H1 (cell line): ENCODE measurements around the gene TRAPPC11. TPM values are rescaled to one million over a fixed set of nuclear protein-coding genes. Genes with fewer than 3 reads are reported as not detected.

Experiments
- CTCF ChIA-PET: fragments of 300-600 bp; sonication (Branson Sonifier 250); formaldehyde crosslinking; loops from one replicate; lab custom pipeline; 2021; ENCODE audit not compliant: partially characterized antibody; lab: Charles Lee
- POLR2A ChIA-PET: fragments of 300-600 bp; sonication (Branson Sonifier 250); formaldehyde crosslinking; loops from one replicate; lab custom pipeline; 2021; ENCODE audit warnings: inconsistent platforms; ENCODE audit not compliant: partially characterized antibody; lab: Charles Lee
- DNase-seq, 2 experiments: peaks; one replicate each; pipeline versions ENCODE4 v3.0.0 to v3.0.0-alpha.2; 2010 to 2022; ENCODE audit warnings: low spot score in 2 of 2, low read depth in 1 of 2, mixed read lengths in 1 of 2
- FAIRE-seq: peaks from 2 replicates; lab custom pipeline; 2011; peaks lifted over from hg19 to GRCh38; lab: Jason Lieb, UNC
- H2AFZ ChIP-seq: 2 replicates; pipeline ENCODE4 v1.8.1; 2012; ENCODE audit warnings: low read length, inconsistent platforms
- H2AK5ac ChIP-seq: 2 replicates; pipeline ENCODE4 v1.6.1; 2013; ENCODE audit warnings: low read depth, low read length
- H2BK120ac ChIP-seq: replicated peaks from 2 replicates; pipeline ENCODE3; 2013; ENCODE audit warnings: low read depth, low read length, inconsistent platforms
- H2BK12ac ChIP-seq: 2 replicates; pipeline ENCODE4 v1.6.1; 2013; ENCODE audit warnings: low read depth, low read length
- H2BK15ac ChIP-seq: 2 replicates; pipeline ENCODE4 v1.6.1; 2013; ENCODE audit warnings: low read length
- H2BK20ac ChIP-seq: 2 replicates; pipeline ENCODE4 v1.6.1; 2013; ENCODE audit warnings: low read length
- H2BK5ac ChIP-seq: 2 replicates; pipeline ENCODE4 v1.6.1; 2013; ENCODE audit warnings: low read depth, low read length
- H3K14ac ChIP-seq: 2 replicates; pipeline ENCODE4 v1.6.1; 2013; ENCODE audit warnings: inconsistent platforms; ENCODE audit not compliant: insufficient read length
- H3K18ac ChIP-seq: 2 replicates; pipeline ENCODE4 v1.6.1; 2013; ENCODE audit warnings: low read length; ENCODE audit errors: extremely low read depth
- H3K23ac ChIP-seq: 2 replicates; pipeline ENCODE4 v1.6.1; 2013; ENCODE audit warnings: inconsistent platforms; ENCODE audit not compliant: insufficient read length
- H3K23me2 ChIP-seq: 2 replicates; pipeline ENCODE4 v1.6.1; 2013; ENCODE audit warnings: low read depth, low read length
- H3K27ac ChIP-seq: 2 replicates; pipeline ENCODE4 v1.6.1; 2011; ENCODE audit warnings: low read depth, low read length, inconsistent platforms
- H3K27me3 ChIP-seq, 4 experiments: replicated peaks in 1 of 4; 1 replicate in 1 of 4; 2 replicates in 3 of 4; pipeline versions ENCODE4 v1.6.1 to v1.8.1; 2011 to 2013; ENCODE audit warnings: low read length in 3 of 4, mild to moderate bottlenecking in 3 of 4, inconsistent platforms in 2 of 4, mixed read lengths in 2 of 4, moderate library complexity in 1 of 4; ENCODE audit not compliant: control insufficient read depth in 3 of 4, insufficient read depth in 3 of 4; ENCODE audit errors: extremely low read depth in 1 of 4
- H3K36me3 ChIP-seq, 4 experiments: 2 replicates each; pipeline versions ENCODE4 v1.6.1 to v1.8.1; 2011 to 2013; ENCODE audit warnings: mild to moderate bottlenecking in 4 of 4, low read length in 3 of 4, moderate library complexity in 2 of 4, control low read depth in 1 of 4, inconsistent platforms in 1 of 4; ENCODE audit not compliant: insufficient read depth in 4 of 4, control insufficient read depth in 2 of 4
- H3K4ac ChIP-seq: replicated peaks from 2 replicates; pipeline ENCODE3; 2013; ENCODE audit warnings: low read length, low read depth, mixed read lengths, inconsistent platforms; ENCODE audit not compliant: insufficient read length
- H3K4me1 ChIP-seq, 4 experiments: replicated peaks in 1 of 4; 1 replicate in 1 of 4; 2 replicates in 3 of 4; pipeline versions ENCODE4 v1.6.1 to v1.8.1; 2011 to 2013; ENCODE audit warnings: low read length in 3 of 4, inconsistent platforms in 2 of 4, mixed read lengths in 1 of 4; ENCODE audit not compliant: insufficient read depth in 4 of 4, control insufficient read depth in 3 of 4
- H3K4me2 ChIP-seq, 2 experiments: 2 replicates each; pipeline versions ENCODE4 v1.6.1 to v1.8.1; 2011 to 2013; ENCODE audit warnings: low read depth in 2 of 2, low read length in 2 of 2, control low read depth in 1 of 2, inconsistent platforms in 1 of 2, mild to moderate bottlenecking in 1 of 2; ENCODE audit not compliant: insufficient read depth in 1 of 2
- H3K4me3 ChIP-seq, 4 experiments: fragments of 200-600, 300-600 bp in 1 of 4; sonication (generic), shearing (Covaris generic), sonication (Bioruptor Twin) in 1 of 4; 2 replicates each; pipeline versions ENCODE4 v1.5.1 to v1.8.1; 2011 to 2016; ENCODE audit warnings: low read length in 4 of 4, low read depth in 3 of 4, control low read depth in 2 of 4, inconsistent platforms in 2 of 4, mild to moderate bottlenecking in 2 of 4, mixed read lengths in 1 of 4, moderate library complexity in 1 of 4; ENCODE audit not compliant: insufficient read depth in 2 of 4; ENCODE audit errors: extremely low read depth in 1 of 4
- H3K56ac ChIP-seq: replicated peaks from 2 replicates; pipeline ENCODE3; 2013; ENCODE audit warnings: low read depth, mild to moderate bottlenecking, mixed read lengths, low read length, inconsistent platforms; ENCODE audit not compliant: insufficient read length
- H3K79me1 ChIP-seq: 2 replicates; pipeline ENCODE4 v1.6.1; 2013; ENCODE audit warnings: low read depth, low read length, control low read depth
- H3K79me2 ChIP-seq, 2 experiments: 2 replicates each; pipeline versions ENCODE4 v1.6.1 to v1.8.1; 2012 to 2013; ENCODE audit warnings: low read length in 2 of 2, mild to moderate bottlenecking in 2 of 2, inconsistent platforms in 1 of 2; ENCODE audit not compliant: insufficient read depth in 2 of 2, control insufficient read depth in 1 of 2
- H3K9ac ChIP-seq, 4 experiments: replicated peaks in 1 of 4; 1 replicate in 1 of 4; 2 replicates in 3 of 4; pipeline versions ENCODE4 v1.6.1 to v1.8.1; 2011 to 2013; ENCODE audit warnings: low read depth in 3 of 4, low read length in 3 of 4, control low read depth in 2 of 4, mild to moderate bottlenecking in 2 of 4, moderate library complexity in 2 of 4, inconsistent platforms in 1 of 4; ENCODE audit errors: extremely low read depth in 1 of 4
- H3K9me3 ChIP-seq, 2 experiments: 2 replicates each; pipeline versions ENCODE4 v1.6.1 to v1.8.1; 2012 to 2013; ENCODE audit warnings: mild to moderate bottlenecking in 2 of 2, moderate library complexity in 2 of 2, control low read depth in 1 of 2, inconsistent platforms in 1 of 2, low read depth in 1 of 2, low read length in 1 of 2, mixed read lengths in 1 of 2; ENCODE audit not compliant: insufficient read depth in 2 of 2
- H4K20me1 ChIP-seq, 2 experiments: replicated peaks in 1 of 2; 2 replicates each; pipeline versions ENCODE3 to v1.8.1; 2011 to 2013; ENCODE audit warnings: inconsistent platforms in 2 of 2, low read length in 2 of 2, mild to moderate bottlenecking in 1 of 2; ENCODE audit not compliant: insufficient read depth in 2 of 2, control insufficient read depth in 1 of 2
- H4K5ac ChIP-seq: 2 replicates; pipeline ENCODE4 v1.6.1; 2013; ENCODE audit warnings: low read length, low read depth, mixed read lengths, inconsistent platforms; ENCODE audit not compliant: insufficient read length
- H4K8ac ChIP-seq: 2 replicates; pipeline ENCODE4 v1.8.0; 2013; ENCODE audit warnings: mild to moderate bottlenecking, moderate library complexity, low read length, inconsistent platforms; ENCODE audit not compliant: insufficient read depth; ENCODE audit errors: extremely low read depth
- H4K91ac ChIP-seq: replicated peaks from 2 replicates; pipeline ENCODE3; 2013; ENCODE audit warnings: low read length, mixed read lengths, inconsistent platforms; ENCODE audit not compliant: insufficient read length
- RAD21 ChIP-seq, 2 experiments: IDR thresholded peaks in 1 of 2; conservative IDR thresholded peaks in 1 of 2; 2 replicates each; pipeline ENCODE4 v1.6.1; 2011; ENCODE audit warnings: low read depth in 2 of 2, low read length in 2 of 2, improper control_type of control experiment in 1 of 2, inconsistent platforms in 1 of 2, mild to moderate bottlenecking in 1 of 2, moderate library complexity in 1 of 2
- SAP30 ChIP-seq: fragments of 300-600 bp; sonication (generic); IDR thresholded peaks from 2 replicates; pipeline ENCODE4 v1.7.1; 2012; ENCODE audit warnings: low read length, moderate library complexity, mild to moderate bottlenecking, inconsistent platforms; ENCODE audit not compliant: insufficient read depth, insufficient replicate concordance
- SIN3A ChIP-seq, 2 experiments: IDR thresholded peaks in 1 of 2; conservative IDR thresholded peaks in 1 of 2; 2 replicates each; pipeline ENCODE4 v1.6.1; 2011 to 2012; ENCODE audit warnings: low read length in 2 of 2, improper control_type of control experiment in 1 of 2, low read depth in 1 of 2, mild to moderate bottlenecking in 1 of 2
- SUZ12 ChIP-seq: fragments of 200-600 bp; sonication (generic); IDR thresholded peaks from 2 replicates; pipeline ENCODE4 v1.6.1; 2012; ENCODE audit warnings: mild to moderate bottlenecking, inconsistent platforms, low read length, moderate library complexity, mixed read lengths
- TBP ChIP-seq: IDR thresholded peaks from 2 replicates; pipeline ENCODE4 v1.6.1; 2011; ENCODE audit warnings: low read depth, low read length, improper control_type of control experiment
- TEAD4 ChIP-seq: IDR thresholded peaks from 2 replicates; pipeline ENCODE4 v1.6.1; 2012; ENCODE audit warnings: low read depth, low read length, inconsistent platforms, mixed read lengths
- WGBS, 2 experiments: shearing (Covaris generic) in 1 of 2; methylation state at CpG; one replicate each; pipeline versions ENCODE4 v1.1.6 to v1.1.7; 2013 to 2015; ENCODE audit warnings: low lambda C conversion rate in 2 of 2, mixed read lengths in 2 of 2, inconsistent platforms in 1 of 2, low coverage in 1 of 2, missing lambda C conversion rate in 1 of 2; ENCODE audit not compliant: insufficient replicate concordance in 2 of 2, insufficient coverage in 1 of 2, insufficient read length in 1 of 2; ENCODE audit errors: extremely low coverage in 1 of 2, missing lambda C conversion rate in 1 of 2; 5-methylcytosine and 5-hydroxymethylcytosine counted together
- polyA plus RNA-seq, 7 experiments: library from polyadenylated mRNA; depleted of rRNA in 3 of 7; stranded (reverse) in 5 of 7; unstranded in 2 of 7; fragments of >200 nt in 5 of 7; fragments of 200-250 nt in 2 of 7; gene quantifications; 1 replicate in 5 of 7; 2 replicates in 1 of 7; 4 replicates in 1 of 7; pipeline versions ENCODE4 v1.2.1 to v1.2.3, GENCODE V29; 2011 to 2013; ENCODE audit warnings: missing spikeins in 2 of 7, mixed read lengths in 2 of 7
- total RNA-seq: library from RNA; stranded (reverse); fragmentation: NEBNext Ultra II Directional; extraction: Animal tissue kit (Norgen Biotek cat#: 25700); gene quantifications from 2 replicates; pipeline ENCODE4 v1.2.1, GENCODE V29; 2021
- TF ChIP-seq, protein P1 (sequence below): IDR thresholded peaks from 2 replicates; pipeline ENCODE4 v1.6.1; 2012; ENCODE audit warnings: low read length, inconsistent platforms
- TF ChIP-seq, protein P2 (sequence below): IDR thresholded peaks from 2 replicates; pipeline ENCODE4 v1.6.1; 2011; ENCODE audit warnings: low read depth, mild to moderate bottlenecking, low read length; ENCODE audit not compliant: insufficient read depth

TRAPPC11 gene
- total and polyA plus RNA-seq, 2 of the 8 experiments (the other 6 are each of a cell fraction or from before 2014, with no cell fraction given) = 19.2 to 25.9 TPM

DNA sequence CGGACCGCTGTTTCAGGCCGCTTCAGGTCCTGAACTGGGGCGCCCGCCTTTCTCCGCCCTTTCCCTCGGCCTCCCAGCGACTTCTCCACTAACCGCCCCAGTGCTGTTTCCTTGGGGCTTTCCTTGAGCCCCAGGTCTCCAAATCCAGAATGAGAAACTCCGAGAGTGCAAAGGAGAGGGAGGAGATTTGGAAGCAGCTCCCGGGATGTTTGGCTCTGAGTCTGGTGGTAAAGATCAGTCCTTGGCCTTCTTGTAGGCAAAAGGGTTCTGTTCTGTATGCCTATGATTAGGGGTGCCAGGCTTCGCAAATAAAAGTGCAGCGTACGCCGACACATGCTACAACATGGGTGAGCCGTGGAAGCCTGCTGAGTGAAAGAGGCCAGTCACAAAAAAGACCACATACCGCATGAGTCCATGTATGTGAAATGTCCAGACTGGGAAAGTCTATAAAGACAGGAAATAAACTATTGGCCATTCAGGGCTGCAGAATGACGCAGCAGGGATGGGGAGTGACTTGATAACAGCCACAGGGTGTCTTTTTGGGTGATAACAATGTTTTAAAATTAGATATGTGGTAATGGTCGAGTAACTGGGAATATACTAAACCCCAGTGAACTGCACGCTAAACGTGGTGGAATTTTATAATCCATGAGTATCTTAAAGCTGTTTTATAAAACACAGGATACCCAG, 99.8 kb downstream of the TRAPPC11 start:
- Histone ChIP-seq H2BK120ac (no peak overlapping the region), H3K27me3 (no peaks in the 10 kb centered on the region), H2BK15ac (no peak overlapping the region), H4K8ac (no peak overlapping the region), H3K79me2 (no peaks in the 10 kb centered on the region), H4K20me1 (no peaks in the 10 kb centered on the region), H3K4me2 (peak overlapping the region; percentile 50 to 77), H3K79me1 (no peaks in the 10 kb centered on the region), H2BK5ac (no peak overlapping the region), H2AK5ac (no peak overlapping the region), H3K4ac (no peak overlapping the region), H3K18ac (0 out of 2 replicates have a peak overlapping the region, but pooled peaks have one; percentile 27), H4K91ac (no peak overlapping the region), H3K36me3 (no peaks in the 10 kb centered on the region), H3K4me1 (peaks cover 0 to 4% (median 2%) of the 10 kb centered on the region in 4 experiments; a peak in 2 of 7 replicates), H2BK12ac (no peak overlapping the region), H3K9ac (peak overlapping the region in 1 of 4 experiments; percentile 16; a peak in 2 of 7 replicates), H3K27ac (no peak overlapping the region), H3K56ac (no peak overlapping the region), H4K5ac (no peak overlapping the region), H3K23me2 (no peaks in the 10 kb centered on the region), H3K4me3 (peak overlapping the region; percentile 20 to 57 (median 35)), H2BK20ac (no peak overlapping the region), H3K9me3 (no peaks in the 10 kb centered on the region), H3K14ac (no peak overlapping the region), H3K23ac (no peak overlapping the region), H2AFZ (peak overlapping the region; percentile 76)
- FAIRE-seq (no peak), DNase-seq (peak in 1 of 2 experiments; percentile 53)
- 64% methylated on average over 19 of the region's 21 CpGs; no CpG with 5 or more reads in 1 of the 2 experiments for WGBS, 2 experiments
- CTCF ChIA-PET = interaction anchor here (0.6 to 2.6 kb wide), 11 partner anchors 8 to 341 kb away, joined by 3 to 9 read pairs (median 4); no protein-coding TSS in a partner anchor
- POLR2A ChIA-PET = no interaction called here
- TF ChIP-seq RAD21 (IDR thresholded peaks at IDR 0.05 in 1 of 2, conservative IDR thresholded peaks at IDR 0.05 in 1 of 2; ENCODE audit: low read depth in 2 of 2, low read length in 2 of 2) (no peak), SIN3A (conservative IDR thresholded peaks at IDR 0.05 in 1 of 2, IDR thresholded peaks at IDR 0.05 in 1 of 2; ENCODE audit: low read depth in 1 of 2, low read length in 2 of 2) (no peak), TEAD4 (no peak), SUZ12 (no peak), SAP30 (no peak), TBP (no peak)
- TF ChIP-seq, protein P1, sequence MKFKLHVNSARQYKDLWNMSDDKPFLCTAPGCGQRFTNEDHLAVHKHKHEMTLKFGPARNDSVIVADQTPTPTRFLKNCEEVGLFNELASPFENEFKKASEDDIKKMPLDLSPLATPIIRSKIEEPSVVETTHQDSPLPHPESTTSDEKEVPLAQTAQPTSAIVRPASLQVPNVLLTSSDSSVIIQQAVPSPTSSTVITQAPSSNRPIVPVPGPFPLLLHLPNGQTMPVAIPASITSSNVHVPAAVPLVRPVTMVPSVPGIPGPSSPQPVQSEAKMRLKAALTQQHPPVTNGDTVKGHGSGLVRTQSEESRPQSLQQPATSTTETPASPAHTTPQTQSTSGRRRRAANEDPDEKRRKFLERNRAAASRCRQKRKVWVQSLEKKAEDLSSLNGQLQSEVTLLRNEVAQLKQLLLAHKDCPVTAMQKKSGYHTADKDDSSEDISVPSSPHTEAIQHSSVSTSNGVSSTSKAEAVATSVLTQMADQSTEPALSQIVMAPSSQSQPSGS = no peak
- TF ChIP-seq, protein P2, sequence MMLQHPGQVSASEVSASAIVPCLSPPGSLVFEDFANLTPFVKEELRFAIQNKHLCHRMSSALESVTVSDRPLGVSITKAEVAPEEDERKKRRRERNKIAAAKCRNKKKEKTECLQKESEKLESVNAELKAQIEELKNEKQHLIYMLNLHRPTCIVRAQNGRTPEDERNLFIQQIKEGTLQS = no peak
